ENCODE data around the gene RBFOX1. TPM values are rescaled to one million over a fixed set of nuclear protein-coding genes. Genes with fewer than 3 reads are reported as not detected.

Gene RBFOX1
- not detected for total RNA-seq
- long read RNA-seq, result 0 reads

DNA sequence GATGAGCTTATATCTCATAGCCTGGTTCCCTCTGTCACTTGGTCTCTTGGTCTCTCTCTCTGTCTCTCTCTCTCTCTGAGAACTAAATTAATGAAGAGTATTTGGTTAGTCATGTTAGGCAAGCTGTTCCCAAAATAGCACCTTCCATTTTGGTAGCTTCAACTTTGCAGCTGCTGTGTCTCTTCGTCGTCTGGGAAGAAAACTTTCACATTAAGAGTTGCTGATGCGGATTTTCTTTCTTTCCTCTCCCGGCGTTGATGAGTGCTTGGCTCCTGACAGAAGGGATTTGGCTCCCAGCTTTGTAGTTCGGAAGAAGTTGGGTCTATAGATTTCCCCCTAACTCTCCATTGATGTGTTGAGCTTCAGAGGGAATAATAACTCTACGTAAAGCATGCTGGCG, at the start of gene RBFOX1:
RBFOX1 (plus strand) TSS at position 235 of the 400 bp plus-strand sequence.
- no peak for DNase-seq (ENCODE audit: low spot score)

DNA sequence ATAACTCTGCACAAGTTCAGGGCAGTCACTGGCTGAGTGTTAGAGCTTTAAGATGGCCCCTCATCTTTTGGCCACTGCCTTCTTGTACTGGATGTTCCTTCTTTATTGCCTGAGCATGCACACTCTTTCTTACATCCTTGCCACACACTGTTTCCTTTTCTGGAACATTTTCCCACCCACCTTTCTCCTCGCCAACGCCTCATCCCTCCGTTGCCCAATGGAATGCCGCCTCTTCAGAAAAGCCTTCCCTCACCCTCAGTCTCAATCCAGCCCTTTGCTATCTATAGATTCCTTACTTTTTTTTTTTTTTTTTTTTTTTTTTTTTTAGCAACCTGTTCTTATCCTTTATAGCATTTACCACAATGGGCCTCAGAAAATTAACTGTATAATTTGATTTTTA, 47.9 kb upstream of the RBFOX1 start:
- no peak for DNase-seq (ENCODE audit: low spot score)

DNA sequence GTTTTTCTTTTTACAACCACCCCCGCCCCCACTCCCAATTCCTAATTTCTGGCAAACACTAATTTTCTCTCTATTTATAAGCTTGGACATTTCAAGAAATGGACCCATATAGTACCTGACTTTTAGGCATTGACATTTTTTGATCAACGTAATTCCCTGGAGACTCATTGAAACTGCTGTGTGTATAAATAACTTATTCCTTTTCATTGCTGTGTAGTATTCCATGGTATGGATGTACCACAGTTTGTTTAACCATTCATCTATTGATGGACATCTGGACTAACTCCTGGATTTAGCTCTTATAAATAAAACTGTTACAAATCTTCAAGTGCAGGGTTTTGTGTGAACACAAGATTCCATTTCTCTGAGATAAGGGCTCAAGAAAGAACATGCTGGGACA, 47.1 kb upstream of the RBFOX1 start:
- no peak for DNase-seq (ENCODE audit: low spot score)

DNA sequence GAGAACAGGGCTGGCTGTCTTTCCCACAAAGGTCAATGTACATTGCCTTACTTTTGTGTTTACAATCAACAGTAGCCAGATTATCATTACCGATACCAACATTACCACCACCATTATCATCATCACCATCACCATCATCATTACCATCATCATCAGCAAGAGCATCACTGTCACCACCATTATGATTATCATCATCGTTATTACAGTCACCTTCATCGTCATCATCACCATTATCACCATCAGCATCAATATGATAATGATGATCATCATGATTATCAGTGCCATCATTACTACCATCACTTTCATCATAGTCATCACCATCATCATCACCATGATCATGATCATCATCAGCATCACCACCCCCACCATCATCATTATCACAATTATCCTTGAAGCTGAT, 43.3 kb upstream of the RBFOX1 start:
- no peak for DNase-seq (ENCODE audit: low spot score)

DNA sequence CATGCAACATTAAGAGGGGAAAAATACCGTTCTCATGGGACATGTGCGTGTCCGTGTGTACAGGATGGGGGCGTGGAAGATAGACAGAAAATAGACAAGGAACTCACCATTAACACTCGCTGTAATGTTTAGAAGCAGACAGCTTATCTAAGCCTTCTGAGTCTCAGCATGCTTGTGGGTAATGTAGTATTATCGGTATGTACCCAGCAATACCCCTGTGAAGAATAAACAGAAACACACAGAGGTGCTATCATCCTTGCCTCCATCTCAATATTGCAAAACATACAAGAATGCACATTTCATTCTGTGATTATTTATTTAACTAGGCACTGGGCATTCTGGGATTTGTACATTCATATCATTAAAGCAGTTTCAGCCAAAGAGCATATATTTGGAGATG, 42.0 kb upstream of the RBFOX1 start:
- DNase-seq (ENCODE audit: low spot score), result no peak

DNA sequence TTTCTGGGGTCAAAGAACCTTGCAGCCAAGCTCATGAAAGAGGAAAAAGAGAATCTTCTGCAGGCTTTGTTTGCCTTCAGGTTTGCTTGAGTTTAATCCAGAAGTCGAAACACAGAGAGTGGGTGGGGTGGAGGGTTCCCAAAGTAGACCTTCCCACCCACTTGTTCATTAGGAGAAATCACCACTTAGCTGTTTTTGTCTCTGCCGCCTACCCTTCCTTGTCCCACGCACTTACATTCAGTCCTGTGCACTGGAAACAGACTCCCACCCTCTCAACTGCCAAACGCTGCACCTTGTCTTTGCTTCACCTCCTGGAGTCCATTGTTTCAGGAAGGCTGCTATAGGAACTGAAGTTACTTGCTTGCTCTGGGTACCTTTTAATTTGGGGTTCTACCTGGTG, 38.6 kb upstream of the RBFOX1 start:
- no peak for DNase-seq (ENCODE audit: low spot score)

DNA sequence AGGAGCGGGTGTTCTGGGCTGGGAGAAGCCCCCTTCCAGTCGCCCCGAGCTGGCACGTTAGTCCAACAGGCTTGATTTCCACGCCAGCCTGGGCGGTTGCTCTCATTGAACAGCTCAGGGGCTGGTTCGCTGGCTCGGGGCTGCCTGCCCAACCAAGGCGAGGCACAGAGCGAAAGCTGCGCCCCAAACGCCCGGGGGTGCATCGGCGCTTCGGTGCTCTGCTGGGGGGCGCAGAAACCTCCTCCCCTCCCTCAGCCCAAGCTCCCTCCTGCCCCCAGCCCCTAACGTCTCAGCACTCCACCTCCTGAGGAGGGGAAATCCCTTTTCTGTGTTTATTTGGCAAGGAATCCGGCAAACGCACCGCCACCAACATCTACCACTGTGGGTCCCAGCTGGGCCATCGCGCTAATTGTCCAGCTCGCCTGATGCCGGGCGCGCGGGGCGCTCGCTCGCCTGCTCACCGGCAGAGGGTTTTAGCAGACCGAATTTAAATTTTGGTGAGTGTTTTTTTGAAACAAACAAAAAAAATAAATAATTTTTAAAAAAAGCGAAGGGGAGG, 29.5 kb upstream of the RBFOX1 start:
- no peak for DNase-seq (ENCODE audit: low spot score)

DNA sequence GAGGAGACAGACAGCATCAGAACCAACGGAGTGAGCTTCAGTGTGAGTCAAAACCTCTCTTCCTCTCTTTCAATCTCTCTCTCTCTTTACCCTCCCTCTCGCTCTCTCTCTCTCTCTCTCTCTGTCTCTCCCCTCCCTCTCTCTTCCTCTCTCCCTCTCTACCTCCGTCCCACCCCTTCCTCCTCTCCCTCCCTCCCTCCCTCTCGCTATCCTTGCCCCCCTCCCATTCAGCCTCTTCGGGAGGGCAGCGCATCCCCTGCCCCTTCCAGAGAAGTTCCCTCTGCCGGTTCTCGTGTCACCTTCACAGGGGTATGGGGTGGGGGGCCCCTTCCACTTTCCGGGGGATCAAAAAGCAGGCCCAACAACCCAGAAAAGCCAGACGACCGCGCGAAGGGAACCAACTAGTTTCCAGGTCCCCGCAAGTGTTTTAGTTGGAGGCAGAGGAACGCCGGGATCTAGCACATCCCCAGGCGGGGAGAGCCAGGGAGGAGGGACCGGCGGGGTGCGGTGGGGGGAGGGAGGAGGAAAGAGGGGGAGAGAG, 28.9 kb upstream of the RBFOX1 start:
- no peak for DNase-seq (ENCODE audit: low spot score)

DNA sequence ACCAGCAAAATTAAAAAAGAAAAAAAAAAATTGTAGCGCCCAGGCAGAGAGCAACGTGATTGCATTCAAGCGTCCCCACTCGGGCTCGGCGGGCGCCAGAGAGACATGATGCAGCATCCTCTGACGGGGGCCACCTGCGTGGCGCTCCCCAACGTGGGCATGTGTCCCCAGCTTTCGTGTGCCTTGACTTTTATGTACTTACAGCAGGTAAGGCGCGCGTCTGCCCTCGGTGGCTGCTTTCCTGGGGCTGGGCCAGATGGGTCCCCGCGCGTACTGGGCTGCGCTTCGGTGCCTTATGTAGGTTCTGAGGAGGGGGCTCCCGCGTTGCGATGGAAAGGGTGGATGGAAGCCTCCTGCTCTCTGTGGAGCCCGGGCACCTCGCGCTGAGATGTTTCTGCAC, 28.4 kb upstream of the RBFOX1 start:
- DNase-seq (ENCODE audit: low spot score), result no peak

DNA sequence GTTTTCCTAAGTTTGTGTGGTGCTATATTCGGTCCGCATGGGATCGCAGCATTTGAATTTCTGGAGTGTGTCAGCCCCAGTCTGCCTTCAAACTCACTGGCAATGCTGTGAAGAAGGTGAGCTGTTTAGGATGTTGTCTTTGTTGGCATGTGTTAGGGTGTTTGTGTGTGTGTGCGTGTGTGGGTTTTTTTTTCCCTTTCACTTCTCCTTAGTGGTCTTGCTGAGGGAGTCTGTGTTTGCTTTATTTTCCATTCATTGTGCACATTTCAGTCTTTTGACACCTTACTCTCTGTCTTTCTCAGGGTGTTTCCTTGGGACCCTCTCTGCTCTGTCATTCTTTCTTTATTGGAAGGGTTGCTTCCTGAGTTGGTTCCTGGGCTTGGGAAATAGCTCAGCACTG, 27.7 kb upstream of the RBFOX1 start:
- DNase-seq (ENCODE audit: low spot score), result no peak

DNA sequence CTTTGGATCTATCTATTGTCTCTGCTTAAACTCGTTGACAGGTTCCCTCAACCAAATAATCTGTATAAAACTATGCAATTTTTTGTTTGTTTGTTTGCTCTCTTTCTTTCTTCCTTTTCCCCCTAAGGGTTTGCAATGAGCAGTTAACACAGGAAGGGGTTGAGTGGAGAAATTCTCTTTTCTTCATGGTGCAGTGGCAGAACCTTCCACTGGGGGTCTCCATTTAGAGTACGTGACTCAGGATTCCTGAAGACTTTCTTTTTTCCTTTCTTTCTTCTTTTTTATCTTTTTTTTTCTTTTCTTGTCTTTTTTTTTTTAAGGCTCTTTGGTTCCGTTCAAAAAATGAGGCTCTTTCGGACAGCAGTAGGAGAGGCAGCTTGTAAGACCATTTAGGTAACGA, 19.5 kb upstream of the RBFOX1 start:
- no peak for DNase-seq (ENCODE audit: low spot score)

DNA sequence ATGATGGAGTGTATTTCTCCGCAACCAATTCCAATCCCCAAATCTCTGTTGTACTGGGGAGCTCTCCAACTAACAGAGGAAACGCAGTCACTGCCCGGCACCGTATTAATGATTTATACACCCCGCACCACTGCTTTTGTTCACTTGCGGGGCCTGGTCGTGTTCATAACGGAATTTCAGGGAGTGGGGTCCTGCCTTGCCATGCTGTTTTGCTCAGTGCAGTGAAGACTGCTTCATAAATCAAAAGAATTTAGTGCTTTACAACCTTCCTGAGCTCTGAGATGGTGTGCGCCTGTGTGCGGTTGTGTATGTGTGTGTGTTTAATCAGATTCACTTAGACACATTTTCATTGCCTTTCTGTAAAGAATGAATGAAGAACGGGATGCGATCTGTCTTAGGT, 18.5 kb upstream of the RBFOX1 start:
- no peak for DNase-seq (ENCODE audit: low spot score)

DNA sequence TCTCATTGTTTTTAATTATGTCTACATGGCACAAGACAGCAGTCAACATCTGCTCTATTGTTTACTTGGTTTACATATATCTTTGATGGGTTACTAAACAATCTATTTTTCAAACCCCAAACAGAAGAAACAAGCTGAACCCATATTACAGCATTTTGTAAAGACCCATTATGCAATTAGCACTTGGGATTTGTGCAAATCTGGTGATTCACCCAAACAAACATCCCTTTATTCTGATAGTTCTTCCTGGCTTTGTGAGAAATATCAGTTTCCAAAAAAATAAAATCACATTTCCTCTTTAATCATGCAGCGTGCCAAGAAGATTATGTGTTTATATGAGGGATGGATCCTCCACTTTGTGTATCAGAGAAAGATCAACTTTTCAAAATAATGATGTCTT, 16.8 kb upstream of the RBFOX1 start:
- no peak for DNase-seq (ENCODE audit: low spot score)

DNA sequence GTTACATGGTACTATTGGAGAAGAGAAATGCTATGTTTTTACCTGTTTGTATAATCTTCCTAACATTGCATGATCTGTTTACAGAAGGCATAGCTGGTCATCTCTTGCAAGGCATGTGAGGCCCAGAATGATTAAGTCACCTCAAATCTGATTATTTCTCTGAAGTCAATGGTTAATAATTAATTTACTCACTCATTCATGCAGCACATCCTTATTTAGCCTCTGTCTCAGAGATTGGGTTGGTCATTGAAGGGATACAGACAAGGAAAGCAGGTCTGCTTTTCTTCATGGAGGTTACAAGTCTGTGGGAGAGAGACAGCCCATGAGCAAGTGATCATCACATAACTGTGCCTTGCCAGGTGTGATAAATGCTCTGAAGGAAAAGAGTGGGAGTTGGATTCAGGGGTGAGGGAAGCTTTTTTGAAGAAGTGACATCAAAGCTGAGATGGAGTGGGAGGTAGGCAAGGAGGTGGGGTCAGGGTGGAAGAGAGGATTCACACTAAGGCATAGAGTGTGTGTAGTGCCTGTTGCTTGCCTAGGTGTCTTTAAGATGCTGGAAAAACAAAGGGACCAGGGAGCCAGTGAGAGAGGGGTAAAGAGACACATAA, 16.3 kb upstream of the RBFOX1 start:
- DNase-seq (ENCODE audit: low spot score), result no peak

DNA sequence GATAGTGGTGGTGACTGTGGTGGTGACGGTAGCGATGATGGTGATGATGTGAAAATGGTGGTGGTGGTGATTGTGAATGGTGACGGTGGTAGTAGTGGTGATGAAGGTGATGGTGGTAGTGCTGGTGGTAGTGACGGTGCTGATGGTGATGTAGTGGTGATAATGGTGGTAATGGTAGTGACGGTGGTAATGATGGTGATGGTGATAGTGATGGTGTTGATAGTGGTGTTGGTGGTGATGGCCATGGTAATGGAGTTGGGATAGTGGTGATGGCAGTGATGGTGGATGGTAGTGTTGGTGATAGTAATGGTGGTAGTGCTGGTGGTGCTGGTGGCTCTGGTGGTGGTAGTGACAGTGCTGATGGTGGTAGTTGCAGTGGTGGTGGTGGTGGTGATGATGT, 14.7 kb upstream of the RBFOX1 start:
- no peak for DNase-seq (ENCODE audit: low spot score)

DNA sequence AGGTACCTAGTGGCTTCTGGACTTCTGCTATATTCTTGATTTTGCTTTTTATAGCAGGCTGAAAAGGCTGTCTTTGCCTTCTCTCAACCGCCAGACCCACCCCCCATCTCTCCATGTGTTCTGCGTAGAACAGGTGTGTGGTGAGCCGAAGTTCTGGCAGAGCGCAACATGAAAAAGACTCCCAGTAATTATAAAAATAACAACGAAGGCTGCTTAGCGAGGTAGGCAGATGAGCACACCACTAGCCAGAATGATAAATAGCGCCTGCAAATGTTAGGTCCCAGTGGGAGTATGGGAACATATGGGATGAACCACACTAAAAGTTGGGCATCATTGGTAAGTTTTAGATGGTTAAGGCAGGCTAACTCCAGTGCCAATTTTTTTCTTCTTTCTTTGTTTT, 14.0 kb upstream of the RBFOX1 start:
- DNase-seq (ENCODE audit: low spot score), result no peak

DNA sequence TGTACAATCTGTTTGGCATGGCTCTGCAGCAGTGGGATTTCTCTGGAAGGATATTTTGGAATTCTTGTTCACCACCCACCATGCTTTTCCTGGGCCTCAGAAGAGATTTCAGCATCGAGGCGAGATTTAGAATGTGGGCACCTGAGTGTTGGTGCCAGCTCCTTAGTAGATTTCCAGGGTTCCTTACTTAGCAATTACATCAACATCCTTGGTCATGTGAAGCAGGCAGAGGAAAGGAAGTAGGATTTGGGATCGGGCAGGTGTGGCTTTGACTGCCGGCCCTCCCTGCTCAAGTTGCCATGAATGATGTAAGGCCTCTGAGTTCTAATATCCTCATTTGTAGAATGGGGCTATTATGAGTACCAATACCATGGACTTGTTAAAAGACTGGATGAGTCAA, 13.1 kb upstream of the RBFOX1 start:
- DNase-seq (ENCODE audit: low spot score), result no peak

DNA sequence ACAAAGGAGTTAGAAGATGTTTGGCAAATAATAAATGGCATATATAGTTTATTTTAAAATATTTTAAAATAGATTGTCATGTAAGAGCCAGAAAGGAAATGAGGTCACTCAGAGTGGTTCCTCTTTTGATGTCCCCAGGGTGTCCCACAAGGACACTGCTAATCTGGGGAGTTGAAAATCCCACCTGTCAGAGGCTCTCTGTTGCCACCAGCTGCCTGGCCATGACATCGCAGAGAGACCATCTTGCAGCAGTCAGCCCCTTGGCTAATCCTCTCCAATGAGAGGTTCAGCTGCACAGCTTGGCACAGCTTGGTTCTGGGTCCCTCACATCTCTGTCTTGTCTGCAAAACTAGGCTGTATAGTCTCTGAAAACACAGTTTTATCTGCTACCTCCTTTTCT, 11.0 kb upstream of the RBFOX1 start:
- no peak for DNase-seq (ENCODE audit: low spot score)

DNA sequence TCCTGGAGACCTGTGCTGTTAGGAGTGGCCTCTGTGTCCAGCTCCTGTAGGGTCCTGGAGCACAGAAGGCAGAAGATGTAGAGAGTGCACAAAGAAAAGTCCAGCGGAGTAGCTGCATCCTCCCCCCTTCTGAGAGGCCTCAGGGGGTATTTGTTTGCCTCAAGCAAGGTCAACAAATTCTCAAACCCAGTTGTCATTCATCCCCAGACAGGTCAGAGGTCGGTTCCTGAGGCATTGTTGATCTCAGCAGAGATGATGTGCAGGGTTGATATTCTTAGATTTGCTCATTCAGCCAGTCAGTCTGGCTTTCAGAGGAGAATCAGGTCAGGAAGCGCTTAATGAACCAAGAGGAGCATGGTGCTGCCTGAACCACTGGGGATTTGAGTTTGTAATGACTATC, 8.3 kb upstream of the RBFOX1 start:
- DNase-seq (ENCODE audit: low spot score), result no peak

DNA sequence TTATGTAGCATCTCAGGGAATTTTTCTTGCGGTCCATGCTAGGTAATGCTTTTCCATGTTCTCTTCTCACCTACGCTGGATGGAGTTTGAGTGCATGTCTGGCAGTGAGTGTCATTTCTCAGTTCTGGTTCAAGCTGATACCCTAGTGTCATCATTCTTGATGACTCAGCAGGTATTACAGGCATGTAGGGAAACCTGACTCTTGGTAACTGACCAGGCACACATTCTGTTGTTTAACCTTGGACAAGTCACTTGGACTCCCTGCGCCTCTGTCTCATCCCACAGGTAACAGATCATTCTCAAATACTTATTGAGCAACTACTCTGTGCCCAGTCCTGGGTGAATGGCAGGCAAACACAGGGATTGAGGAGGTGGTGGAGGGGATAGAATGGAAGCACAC, 6.8 kb upstream of the RBFOX1 start:
- no peak for DNase-seq (ENCODE audit: low spot score)

DNA sequence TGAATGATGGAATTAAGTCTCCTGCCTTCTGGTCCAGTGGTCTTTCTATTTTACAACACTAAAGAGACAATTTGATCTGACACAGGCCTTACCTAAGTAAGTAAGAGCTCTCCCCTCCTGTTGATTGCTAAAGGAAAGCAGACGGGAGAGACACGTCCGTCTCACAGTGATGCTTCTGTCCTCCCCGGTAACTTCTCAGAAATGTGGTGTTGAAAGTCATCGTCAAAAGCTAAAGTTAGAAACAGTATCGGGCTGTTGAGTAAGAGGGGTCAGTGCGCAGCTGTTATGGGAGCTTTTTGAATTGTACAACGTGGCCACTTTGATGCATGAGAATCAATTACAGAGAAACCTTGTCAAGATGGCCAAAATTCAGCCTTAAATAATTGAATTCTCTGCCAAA, 1.9 kb upstream of the RBFOX1 start:
- DNase-seq (ENCODE audit: low spot score), result no peak

DNA sequence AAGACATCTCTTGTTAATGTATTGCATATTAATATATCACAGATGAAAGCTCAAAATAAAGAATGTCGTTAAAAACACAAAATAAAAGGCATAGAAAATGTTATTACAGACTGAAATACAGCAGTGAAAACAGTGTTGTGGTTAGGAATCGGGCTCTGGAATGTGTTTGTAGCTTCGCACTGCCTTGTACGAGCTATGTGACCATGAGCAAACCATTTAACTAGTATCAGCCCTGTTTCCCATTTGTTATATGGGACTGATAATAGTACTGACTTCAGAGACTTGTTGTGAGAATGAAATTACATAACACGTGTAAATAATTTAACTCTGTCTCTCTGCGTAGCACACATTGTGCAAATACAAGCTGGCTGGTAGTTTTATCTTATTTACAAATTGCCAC, 648 bp upstream of the RBFOX1 start:
- DNase-seq (ENCODE audit: low spot score), result no peak

DNA sequence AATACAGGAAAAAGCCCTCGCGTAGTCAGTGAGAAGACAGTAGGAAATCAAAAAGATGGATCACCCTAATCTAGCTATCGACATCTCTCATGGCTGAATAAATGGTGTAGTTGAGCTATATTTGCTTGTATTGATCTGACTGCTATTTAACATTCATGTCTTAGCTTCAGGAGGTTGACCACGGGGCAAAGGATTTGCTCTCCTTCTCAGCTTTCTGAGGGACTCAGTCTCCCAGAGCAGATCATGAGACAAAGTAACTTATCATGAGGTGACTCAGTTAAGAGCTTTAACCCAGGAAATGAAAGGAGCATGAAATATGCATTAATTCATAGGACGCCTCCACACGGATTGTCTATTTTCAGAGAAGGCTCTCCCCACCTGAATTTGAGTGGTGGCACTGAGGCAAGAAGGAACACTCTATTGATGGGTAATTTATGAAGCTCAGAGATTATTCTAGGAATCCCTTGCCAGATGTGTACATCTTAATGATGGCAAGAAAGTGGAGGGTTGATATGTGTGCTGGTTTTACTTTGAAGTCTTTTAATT, 608 bp downstream of the RBFOX1 start:
- DNase-seq (ENCODE audit: low spot score), result no peak
